ENCODE results near the gene MUC2.

- TF ChIP-seq CTCF (IDR thresholded peaks at IDR 0.05) (no peak), POLR2A (IDR thresholded peaks at IDR 0.05) (no peak)
These were observed 7.1 kb downstream of the MUC2 start for GRCh38 chr11:1081601-1082311.
